OCI-LY7 (cell line): ENCODE results near the gene PTPN18. TPM values are rescaled to one million over a fixed set of nuclear protein-coding genes. Genes with fewer than 3 reads are reported as not detected.

Source experiments
- BruUV-seq: library from RNA; stranded (reverse); fragments of 400-500 nt; replicated peaks from 2 replicates; lab custom pipeline; 2021; lab: Mats Ljungman, UMichigan
- CTCF ChIA-PET: fragments of 300-600 bp; sonication (Branson Sonifier 250); formaldehyde crosslinking; loops from one replicate; lab custom pipeline; 2022; ENCODE audit warnings: antibody characterized with exemption; ENCODE audit not compliant: unreplicated experiment; lab: Charles Lee
- POLR2A ChIA-PET: fragments of 300-600 bp; sonication (Branson Sonifier 250); formaldehyde crosslinking; loops from one replicate; lab custom pipeline; 2022; ENCODE audit warnings: antibody characterized with exemption; lab: Charles Lee
- DNase-seq: peaks from one replicate; pipeline ENCODE4 v3.0.0-alpha.2; 2015; ENCODE audit warnings: low spot score
- H2AFZ ChIP-seq: fragments of 200-600 bp; sonication (generic), shearing (Covaris generic); 2 replicates; pipeline ENCODE4 v1.6.1; 2014; ENCODE audit warnings: mild to moderate bottlenecking, antibody characterized with exemption, low read length, moderate library complexity
- H3K27ac ChIP-seq: fragments of 200-600 bp; sonication (generic); 2 replicates; pipeline ENCODE4 v1.5.1; 2014; ENCODE audit warnings: mixed run types, low read depth, mild to moderate bottlenecking, moderate library complexity, low read length, inconsistent platforms; ENCODE audit not compliant: poor library complexity, severe bottlenecking
- H3K36me3 ChIP-seq: fragments of 200-600 bp; sonication (generic); 2 replicates; pipeline ENCODE4 v1.6.1; 2014; ENCODE audit warnings: mild to moderate bottlenecking, antibody characterized with exemption, low read length, moderate library complexity, mixed read lengths; ENCODE audit not compliant: insufficient read depth
- H3K4me1 ChIP-seq: fragments of 200-600 bp; sonication (generic); 2 replicates; pipeline ENCODE4 v1.5.1; 2014; ENCODE audit warnings: mild to moderate bottlenecking, low read length; ENCODE audit not compliant: insufficient read depth, poor library complexity, severe bottlenecking
- H3K4me2 ChIP-seq: fragments of 200-600 bp; sonication (generic); 2 replicates; pipeline ENCODE4 v1.6.1; 2014; ENCODE audit warnings: mild to moderate bottlenecking, low read length
- H3K4me3 ChIP-seq: fragments of 200-600 bp; sonication (generic); 2 replicates; pipeline ENCODE4 v1.5.1; 2014; ENCODE audit warnings: mild to moderate bottlenecking, low read depth, low read length; ENCODE audit not compliant: poor library complexity, severe bottlenecking
- H3K79me2 ChIP-seq: fragments of 200-600 bp; sonication (generic); 2 replicates; pipeline ENCODE4 v1.6.1; 2016; ENCODE audit warnings: low read depth, mild to moderate bottlenecking, low read length, moderate library complexity, mixed read lengths; ENCODE audit not compliant: insufficient read depth
- H3K9me2 ChIP-seq: fragments of 200-600 bp; sonication (generic); 2 replicates; pipeline ENCODE4 v1.6.1; 2016; ENCODE audit warnings: mild to moderate bottlenecking, low read length, mixed read lengths; ENCODE audit not compliant: insufficient read depth
- H3K9me3 ChIP-seq: fragments of 200-600 bp; sonication (generic); 2 replicates; pipeline ENCODE4 v1.6.1; 2014; ENCODE audit warnings: mild to moderate bottlenecking, mixed run types, low read length, mixed read lengths
- H4K20me1 ChIP-seq: fragments of 200-600 bp; sonication (generic); 2 replicates; pipeline ENCODE4 v1.6.1; 2014; ENCODE audit warnings: mild to moderate bottlenecking, antibody characterized with exemption, low read length, moderate library complexity, mixed read lengths; ENCODE audit not compliant: insufficient read depth
- CTCF ChIP-seq: fragments of 200-600 bp; sonication (generic); conservative IDR thresholded peaks from 2 replicates; pipeline ENCODE4 v1.5.1; 2014; ENCODE audit warnings: mild to moderate bottlenecking, antibody characterized with exemption, low read length, moderate library complexity, mixed read lengths
- EZH2phosphoT487 ChIP-seq: fragments of 200-600 bp; sonication (generic); IDR thresholded peaks from 2 replicates; pipeline ENCODE4 v1.6.1; 2018; ENCODE audit warnings: low read depth, borderline replicate concordance, mild to moderate bottlenecking, mixed run types, antibody characterized with exemption, low read length, moderate library complexity, mixed read lengths
- intact Hi-C: fragments of 100-400 bp; cut with micrococcal nuclease; formaldehyde crosslinking; loops from one replicate; pipeline ENCODE4 v1.10.0; 2022; ENCODE audit not compliant: unreplicated experiment
- total RNA-seq, 2 experiments: library from RNA; depleted of rRNA in 1 of 2; stranded (reverse); fragments of >200 nt in 1 of 2; shearing (Covaris generic) in 1 of 2; gene quantifications; 2 replicates each; pipeline ENCODE4 v1.2.3, GENCODE V29; 2014 to 2022

The PTPN18 gene
- total RNA-seq, 2 experiments from 2014 or later, result 96.6 to 309 TPM

DNA sequence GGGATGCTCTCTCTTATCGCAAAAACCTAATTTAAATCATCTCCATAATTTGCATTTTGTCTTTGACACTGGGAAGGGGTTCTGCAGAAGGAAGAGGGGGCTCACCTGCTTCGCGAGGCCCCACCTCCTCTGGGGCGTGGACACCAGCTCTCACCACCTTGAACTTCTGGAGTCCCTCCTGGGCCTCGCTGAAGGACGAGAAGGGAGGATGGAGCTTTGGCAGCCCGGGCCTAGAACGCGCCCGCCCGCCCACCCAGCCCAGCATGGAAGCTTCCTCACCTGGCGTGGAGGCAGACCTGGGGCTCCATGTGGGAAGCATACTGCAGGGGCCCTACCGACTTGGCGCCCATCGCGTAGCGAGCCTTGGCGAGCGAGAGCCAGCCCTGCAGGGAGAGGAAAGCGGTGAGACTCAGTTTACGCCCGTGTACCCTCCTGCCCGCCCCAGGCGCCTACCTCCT is 14.3 kb upstream of the PTPN18 start:
- peak; percentile 25 for DNase-seq
- peak overlapping the region; percentile 47; the same call in 1 of the 2 replicates for H2AFZ ChIP-seq
- H3K9me2 ChIP-seq, result no peaks in the 10 kb centered on the region
- peak overlapping the region; percentile 68 for H3K4me2 ChIP-seq
- peak overlapping the region; percentile 96 for H3K27ac ChIP-seq
- BruUV-seq, result no TSS peak
- H3K4me3 ChIP-seq, result peak overlapping the region; percentile 97
- ChIA-PET POLR2A (interaction anchor here (0.6 to 15.9 kb wide), 12 partner anchors 8 to 465 kb away, joined by 3 to 251 read pairs (median 6); no protein-coding TSS in a partner anchor), CTCF (interaction anchor here (0.9 to 1.8 kb wide), 4 partner anchors 32 to 160 kb away, joined by 3 to 6 read pairs (median 4); partner anchors contain the start of gene SMPD4)
- intact Hi-C loops, result loop anchor here (1.0 to 2.0 kb wide), 2 partner anchors 46 to 159 kb away; partner anchors contain the start of gene MZT2B
- peaks cover 39% of the 10 kb centered on the region for H3K4me1 ChIP-seq
- TF ChIP-seq CTCF (no peak), EZH2phosphoT487 (no peak)
- H4K20me1 ChIP-seq, result no peaks in the 10 kb centered on the region
- peaks cover 79% of the 10 kb centered on the region for H3K36me3 ChIP-seq
- H3K9me3 ChIP-seq, result no peaks in the 10 kb centered on the region
- H3K79me2 ChIP-seq, result peaks cover 43% of the 10 kb centered on the region

DNA sequence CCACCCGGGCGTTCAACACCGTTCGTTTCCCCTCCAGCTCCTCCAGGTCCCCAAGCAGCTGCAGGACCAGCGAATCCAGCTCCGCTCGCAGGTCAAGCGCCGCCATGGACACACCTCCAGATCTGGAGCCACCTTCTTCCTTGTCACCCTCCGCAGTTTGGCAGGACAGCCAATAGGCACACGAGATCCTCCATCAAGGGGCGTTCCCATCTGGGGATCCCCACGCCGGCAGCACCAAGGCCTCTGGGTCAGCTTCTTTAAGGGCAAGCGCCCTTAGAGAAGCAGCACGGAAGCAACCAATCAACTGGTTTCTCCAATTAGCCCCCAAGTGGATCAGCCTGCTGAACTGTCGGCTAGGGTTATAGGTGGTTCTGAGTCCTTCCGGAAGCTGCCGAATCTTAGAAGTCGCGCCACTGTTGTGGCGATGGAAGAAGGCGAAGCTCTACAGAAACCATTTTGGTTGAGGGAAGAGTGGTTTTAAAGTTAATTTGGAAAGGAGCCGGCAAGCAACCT is 13.8 kb upstream of the PTPN18 start:
- H3K9me3 ChIP-seq, result no peaks in the 10 kb centered on the region
- no peaks in the 10 kb centered on the region for H3K9me2 ChIP-seq
- peaks cover 43% of the 10 kb centered on the region for H3K79me2 ChIP-seq
- H3K4me2 ChIP-seq, result peak overlapping the region; percentile 68
- H3K27ac ChIP-seq, result peak overlapping the region; percentile 96
- H3K4me1 ChIP-seq, result peaks cover 44% of the 10 kb centered on the region
- intact Hi-C loops, result loop anchor here (1.0 to 2.0 kb wide), 2 partner anchors 45 to 159 kb away; partner anchors contain the start of gene MZT2B
- TSS peak; percentile 78 for BruUV-seq
- peaks cover 80% of the 10 kb centered on the region for H3K36me3 ChIP-seq
- TF ChIP-seq CTCF (no peak), EZH2phosphoT487 (no peak)
- CTCF ChIA-PET, result interaction anchor here (0.5 to 1.8 kb wide), 7 partner anchors 10 to 750 kb away, joined by 3 to 6 read pairs (median 3); partner anchors contain the start of gene SMPD4
- peak overlapping the region; percentile 47 for H2AFZ ChIP-seq
- POLR2A ChIA-PET, result interaction anchor here (0.6 to 15.9 kb wide), 16 partner anchors 9 to 465 kb away, joined by 3 to 251 read pairs (median 4); partner anchors contain the start of gene SMPD4
- H3K4me3 ChIP-seq, result peak overlapping the region; percentile 97
- no peaks in the 10 kb centered on the region for H4K20me1 ChIP-seq
- peak; percentile 92 for DNase-seq
